IPS DF 6.9 (cell line): Measurements from ENCODE around the gene DPP6.

Experiments
- DNase-seq: peaks from one replicate; pipeline ENCODE4 v3.0.0-alpha.2; 2013; ENCODE audit warnings: low read depth, low spot score
- H3K27ac ChIP-seq: one replicate; pipeline ENCODE4 v1.5.1; 2013; ENCODE audit warnings: low read length, control low read depth
- H3K27me3 ChIP-seq: 2 replicates; pipeline ENCODE4 v1.6.1; 2013; ENCODE audit warnings: mild to moderate bottlenecking, low read length; ENCODE audit not compliant: control insufficient read depth, insufficient read depth
- H3K36me3 ChIP-seq: 2 replicates; pipeline ENCODE4 v1.6.1; 2013; ENCODE audit warnings: low read length; ENCODE audit not compliant: control insufficient read depth, insufficient read depth
- H3K4me1 ChIP-seq: 2 replicates; pipeline ENCODE4 v1.6.1; 2013; ENCODE audit warnings: low read length; ENCODE audit not compliant: control insufficient read depth, insufficient read depth
- H3K4me3 ChIP-seq: 2 replicates; pipeline ENCODE4 v1.5.1; 2013; ENCODE audit warnings: mild to moderate bottlenecking, low read length
- H3K9me3 ChIP-seq: 2 replicates; pipeline ENCODE4 v1.6.1; 2013; ENCODE audit warnings: low read length, inconsistent platforms; ENCODE audit not compliant: control insufficient read depth, insufficient read depth
- WGBS: extraction: QIAGEN DNeasy Blood & Tissue Kit; methylation state at CpG from one replicate; pipeline ENCODE4 v1.1.7; 2013; ENCODE audit warnings: mixed read lengths, missing lambda C conversion rate; ENCODE audit not compliant: insufficient read length, insufficient coverage; 5-methylcytosine and 5-hydroxymethylcytosine counted together

The DPP6 gene

DNA sequence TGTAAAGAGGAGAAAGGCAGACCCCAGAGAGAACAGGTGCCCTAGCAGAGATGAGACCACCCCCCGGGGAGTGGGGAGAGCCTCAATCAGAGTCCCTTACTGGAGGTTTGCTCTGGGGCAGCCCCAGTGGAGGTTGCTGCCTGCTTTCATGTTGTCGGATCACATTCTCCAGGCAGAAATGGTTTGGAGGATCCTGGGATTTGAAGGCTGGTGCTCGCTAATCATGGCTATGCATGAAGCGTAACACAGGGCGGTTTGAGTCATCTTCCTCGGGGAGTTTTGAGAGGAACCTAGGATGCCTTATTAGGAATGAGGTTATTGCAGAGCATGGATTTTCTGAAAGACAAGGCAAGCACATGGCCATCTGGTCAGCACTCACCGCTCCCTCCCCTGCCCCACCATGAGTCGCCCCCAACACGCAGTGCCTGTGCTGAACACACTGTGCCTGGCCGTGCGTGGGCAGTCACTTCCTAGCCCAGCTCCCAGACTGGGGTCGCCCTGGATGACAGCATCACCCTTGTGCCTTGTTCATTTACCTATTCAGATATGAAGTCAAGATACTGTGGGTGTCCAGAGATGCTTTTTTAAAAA lies 319.9 kb downstream of the DPP6 start:
- H3K4me3 ChIP-seq = no peak overlapping the region
- no CpG with 5 or more reads among the region's 12 CpGs for WGBS
- H3K4me1 ChIP-seq = peaks cover 4% of the 10 kb centered on the region
- no peaks in the 10 kb centered on the region for H3K9me3 ChIP-seq
- H3K36me3 ChIP-seq = no peaks in the 10 kb centered on the region
- DNase-seq = no peak
- no peaks in the 10 kb centered on the region for H3K27me3 ChIP-seq
- H3K27ac ChIP-seq = no peak overlapping the region

DNA sequence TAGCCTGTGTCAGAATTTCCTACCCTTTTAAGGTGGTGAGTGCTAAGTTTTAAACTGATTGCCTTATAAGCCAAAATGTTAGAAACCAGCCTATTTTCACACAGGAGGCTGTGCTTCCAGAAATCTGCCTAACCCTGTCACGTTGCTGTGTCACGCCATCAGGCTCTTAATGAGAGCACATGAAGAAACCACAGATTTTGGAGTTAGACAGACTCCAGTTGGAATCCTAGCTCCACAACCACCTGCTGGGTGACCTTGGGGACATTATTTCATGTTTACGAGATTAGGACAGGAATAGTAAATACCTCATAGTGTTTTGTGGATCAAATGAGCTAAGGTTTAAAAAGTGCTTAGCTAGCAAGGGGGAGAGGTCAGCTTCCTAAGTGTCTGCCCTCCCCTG lies 321.8 kb downstream of the DPP6 start:
- no peak for DNase-seq
- Histone ChIP-seq H3K4me1 (peaks cover 4% of the 10 kb centered on the region), H3K4me3 (no peak overlapping the region), H3K36me3 (no peaks in the 10 kb centered on the region), H3K27me3 (no peaks in the 10 kb centered on the region), H3K9me3 (no peaks in the 10 kb centered on the region), H3K27ac (no peak overlapping the region)
- WGBS = no CpG with 5 or more reads among the region's 3 CpGs

DNA sequence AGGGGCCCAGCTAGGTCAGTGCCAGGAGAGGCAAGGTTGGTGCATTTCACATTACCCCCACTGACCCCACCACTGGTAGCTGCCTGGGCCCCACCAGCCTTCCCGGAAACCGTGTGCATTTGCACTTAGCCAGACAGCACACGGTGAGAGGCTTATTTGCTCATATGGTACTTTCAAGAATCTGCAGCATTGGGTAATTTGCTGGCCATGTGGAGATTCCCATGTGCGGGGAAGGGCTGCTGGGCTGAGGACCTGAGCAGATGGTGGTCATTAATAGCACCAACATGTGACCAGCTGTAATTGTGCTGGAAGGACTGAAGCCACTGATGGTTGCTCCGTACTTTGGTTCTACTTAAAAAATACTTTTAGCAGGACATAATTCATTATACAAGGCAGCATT lies 323.8 kb downstream of the DPP6 start:
- Histone ChIP-seq H3K9me3 (no peaks in the 10 kb centered on the region), H3K4me3 (no peak overlapping the region), H3K36me3 (no peaks in the 10 kb centered on the region), H3K4me1 (peaks cover 4% of the 10 kb centered on the region), H3K27me3 (no peaks in the 10 kb centered on the region), H3K27ac (no peak overlapping the region)
- DNase-seq = no peak
- WGBS = no CpG with 5 or more reads among the region's 5 CpGs

DNA sequence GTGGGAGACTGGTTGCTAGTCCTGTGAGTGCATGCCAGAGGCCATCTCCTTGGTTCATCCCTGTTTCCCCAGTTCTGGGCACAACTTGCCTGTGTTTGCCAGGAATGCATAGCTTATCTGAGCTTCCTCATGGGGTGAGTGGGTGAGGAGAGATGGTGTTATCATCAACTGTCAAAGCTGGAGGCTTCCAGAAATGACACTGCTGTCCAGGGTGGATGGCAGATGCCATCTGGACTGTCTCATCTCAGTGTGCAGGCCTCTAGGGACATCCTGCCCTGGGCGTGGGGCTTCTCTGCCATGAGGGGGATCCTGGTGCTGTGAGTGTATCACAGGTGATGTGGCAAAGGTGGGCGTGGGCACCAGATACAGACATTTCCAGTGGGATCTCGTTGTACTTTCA lies 328.6 kb downstream of the DPP6 start:
- Histone ChIP-seq H3K4me3 (no peak overlapping the region), H3K4me1 (no peaks in the 10 kb centered on the region), H3K27ac (no peak overlapping the region), H3K9me3 (no peaks in the 10 kb centered on the region), H3K36me3 (no peaks in the 10 kb centered on the region), H3K27me3 (no peaks in the 10 kb centered on the region)
- no peak for DNase-seq
- no CpG with 5 or more reads among the region's 3 CpGs for WGBS

DNA sequence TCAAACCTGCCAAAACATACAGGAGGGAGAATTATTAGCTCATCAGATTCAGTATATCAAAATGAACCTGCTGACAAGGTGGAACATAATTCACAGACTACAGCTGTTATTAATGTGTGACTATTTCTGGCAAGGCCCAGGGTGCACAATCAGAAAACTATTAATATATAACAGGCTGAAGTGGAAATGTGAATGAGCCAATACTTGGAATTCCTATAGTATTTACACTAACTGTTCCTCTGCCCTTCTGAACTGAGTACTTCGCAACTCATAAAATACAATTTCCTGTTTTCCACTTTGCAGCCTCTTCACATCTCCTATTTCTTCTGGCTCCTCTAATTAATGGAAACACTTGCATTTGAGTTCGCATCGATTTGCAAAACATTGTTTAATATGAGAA lies 330.8 kb downstream of the DPP6 start:
- no peak for DNase-seq
- Histone ChIP-seq H3K36me3 (no peaks in the 10 kb centered on the region), H3K9me3 (no peaks in the 10 kb centered on the region), H3K27me3 (no peaks in the 10 kb centered on the region), H3K4me1 (no peaks in the 10 kb centered on the region), H3K27ac (no peak overlapping the region), H3K4me3 (no peak overlapping the region)
- WGBS = no CpG with 5 or more reads among the region's 3 CpGs

DNA sequence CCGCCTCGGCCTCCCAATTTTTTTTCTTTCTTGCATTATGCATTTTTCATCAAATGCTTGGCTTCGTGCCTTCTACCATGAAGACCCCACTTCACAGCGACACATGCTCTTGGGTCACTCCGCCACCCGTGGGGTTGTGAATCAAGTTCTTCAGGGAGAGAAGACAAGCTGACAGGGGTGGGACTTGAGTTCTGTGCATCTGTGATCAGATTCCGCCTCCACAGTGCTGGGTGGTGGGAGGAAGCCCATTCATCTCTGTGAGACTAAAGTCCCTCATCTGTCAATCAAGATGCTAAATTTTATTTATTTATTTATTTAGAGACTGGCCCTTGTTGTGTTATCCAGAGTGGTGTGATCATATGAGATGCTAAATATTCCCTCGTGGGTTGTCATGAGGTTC lies 333.0 kb downstream of the DPP6 start:
- no peak for DNase-seq
- WGBS = no CpG with 5 or more reads among the region's 8 CpGs
- H3K4me3 ChIP-seq = no peak overlapping the region

DNA sequence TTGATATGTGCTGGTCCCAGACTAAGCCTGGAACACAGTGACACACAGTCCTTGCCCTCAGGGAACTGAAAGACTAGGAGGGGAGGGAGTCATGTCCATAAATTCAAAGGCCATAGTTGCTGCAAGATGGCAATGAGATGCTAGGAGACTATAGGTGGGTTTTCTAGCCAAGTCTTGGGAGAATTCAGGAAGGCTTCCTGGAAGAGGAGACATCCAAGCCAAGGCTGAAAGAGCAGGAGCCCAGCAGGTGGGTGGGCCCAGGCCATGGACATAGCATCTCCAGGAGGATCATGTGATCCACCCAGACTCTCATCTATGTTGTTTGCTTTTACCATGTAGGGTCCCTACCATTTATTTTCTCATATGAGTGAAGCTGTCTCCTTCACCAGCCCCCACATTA lies 335.1 kb downstream of the DPP6 start:
- Histone ChIP-seq H3K9me3 (no peaks in the 10 kb centered on the region), H3K27ac (no peak overlapping the region), H3K4me1 (no peaks in the 10 kb centered on the region), H3K36me3 (no peaks in the 10 kb centered on the region), H3K27me3 (no peaks in the 10 kb centered on the region), H3K4me3 (no peak overlapping the region)
- no peak for DNase-seq

More for the DNA sequence above, 333.0 kb downstream of the DPP6 start:
- no peaks in the 10 kb centered on the region for H3K36me3 ChIP-seq
- H3K27me3 ChIP-seq = no peaks in the 10 kb centered on the region
- H3K9me3 ChIP-seq = no peaks in the 10 kb centered on the region
- H3K4me1 ChIP-seq = no peaks in the 10 kb centered on the region
- no peak overlapping the region for H3K27ac ChIP-seq

DNA sequence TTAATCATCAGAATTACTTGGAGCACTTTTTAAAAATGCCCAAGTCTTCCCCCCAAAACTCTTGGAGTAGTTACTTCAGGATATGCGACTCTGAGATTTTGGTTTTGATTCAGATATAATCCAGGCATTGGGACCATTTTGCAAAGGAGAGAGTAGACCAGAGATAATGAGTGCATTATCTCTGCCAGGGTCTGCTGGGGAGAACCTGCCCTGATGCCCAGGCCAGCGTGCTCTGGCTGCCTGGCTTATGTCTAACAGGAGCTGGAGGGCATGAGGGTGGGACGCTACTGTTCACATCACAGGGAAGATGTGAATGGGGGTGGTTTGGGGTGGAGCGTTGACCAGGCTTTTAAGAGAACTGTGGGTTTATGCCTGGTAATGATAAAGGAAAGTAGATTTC lies 336.2 kb downstream of the DPP6 start:
- WGBS = no CpG with 5 or more reads among the region's 4 CpGs
- H3K36me3 ChIP-seq = no peaks in the 10 kb centered on the region
- no peaks in the 10 kb centered on the region for H3K27me3 ChIP-seq
- H3K27ac ChIP-seq = no peak overlapping the region
- no peak for DNase-seq
- H3K4me1 ChIP-seq = no peaks in the 10 kb centered on the region
- H3K4me3 ChIP-seq = no peak overlapping the region
- H3K9me3 ChIP-seq = no peaks in the 10 kb centered on the region

DNA sequence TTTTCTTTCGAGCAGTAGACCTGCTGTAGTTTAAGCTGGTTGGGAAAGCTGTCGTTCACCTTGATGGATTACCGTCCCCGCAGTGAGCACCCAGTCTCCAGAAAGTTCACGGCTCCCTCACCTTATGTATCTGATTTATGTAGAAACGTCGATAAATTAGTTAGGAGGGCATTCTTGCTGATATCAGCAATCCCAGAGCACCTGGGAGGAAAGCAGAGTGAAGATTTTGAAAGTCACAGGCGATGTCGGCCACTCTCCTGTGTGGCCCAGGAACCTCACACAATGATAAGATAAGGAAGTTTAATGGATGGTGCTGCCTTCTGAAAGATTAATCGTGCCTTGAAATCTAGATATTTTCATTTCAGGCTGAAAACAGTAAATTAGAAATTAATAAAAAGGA lies 336.8 kb downstream of the DPP6 start:
- no peaks in the 10 kb centered on the region for H3K4me1 ChIP-seq
- no peak overlapping the region for H3K4me3 ChIP-seq
- no peaks in the 10 kb centered on the region for H3K27me3 ChIP-seq
- WGBS = no CpG with 5 or more reads among the region's 10 CpGs
- no peaks in the 10 kb centered on the region for H3K9me3 ChIP-seq
- DNase-seq = no peak
- H3K27ac ChIP-seq = no peak overlapping the region
- H3K36me3 ChIP-seq = no peaks in the 10 kb centered on the region

DNA sequence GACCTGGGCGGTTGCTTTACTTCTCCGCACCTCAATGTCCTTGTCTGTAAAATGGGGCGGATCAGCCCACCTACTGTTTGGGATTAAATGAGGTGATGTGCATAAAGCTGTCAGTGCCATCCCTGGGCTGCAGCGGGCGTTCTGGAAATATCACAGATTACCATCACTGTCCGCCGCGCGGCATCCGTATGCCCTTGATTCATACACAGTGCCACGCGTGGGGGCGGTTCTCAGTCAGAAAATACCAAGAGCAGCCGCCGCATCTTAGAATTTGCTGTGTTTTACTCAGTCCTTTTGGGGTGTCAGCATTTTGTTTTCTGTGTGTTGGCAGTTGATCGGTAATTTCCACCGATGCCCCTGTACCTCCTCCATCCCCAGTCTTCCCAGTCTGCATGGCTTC lies 338.8 kb downstream of the DPP6 start:
- WGBS = no CpG with 5 or more reads among the region's 17 CpGs
- Histone ChIP-seq H3K4me1 (no peaks in the 10 kb centered on the region), H3K36me3 (no peaks in the 10 kb centered on the region), H3K4me3 (no peak overlapping the region), H3K27me3 (no peaks in the 10 kb centered on the region), H3K9me3 (no peaks in the 10 kb centered on the region), H3K27ac (no peak overlapping the region)
- no peak for DNase-seq

DNA sequence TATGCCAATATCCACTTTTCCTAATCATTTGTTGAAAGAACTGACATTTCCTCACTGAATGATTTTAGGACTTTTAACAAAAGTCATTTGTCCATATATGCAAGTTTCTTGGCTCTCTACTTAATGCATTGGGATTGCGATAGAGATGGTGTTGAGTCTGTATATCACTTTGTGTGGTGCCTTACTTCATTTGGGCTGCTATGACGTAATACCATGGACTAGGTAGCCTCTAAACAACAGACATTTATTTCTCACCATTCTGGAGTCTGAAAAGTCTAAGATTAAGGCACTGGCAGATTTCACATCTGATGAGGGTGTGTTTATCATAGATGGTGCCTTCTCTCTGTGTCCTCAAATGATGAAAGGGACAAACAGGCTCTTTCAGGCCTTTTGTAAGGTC lies 342.6 kb downstream of the DPP6 start:
- DNase-seq = no peak
- no CpG with 5 or more reads among the region's 2 CpGs for WGBS

More for the DNA sequence above, 342.6 kb downstream of the DPP6 start:
- no peaks in the 10 kb centered on the region for H3K36me3 ChIP-seq
- no peaks in the 10 kb centered on the region for H3K4me1 ChIP-seq
- no peak overlapping the region for H3K27ac ChIP-seq
- H3K27me3 ChIP-seq = no peaks in the 10 kb centered on the region
- no peak overlapping the region for H3K4me3 ChIP-seq
- H3K9me3 ChIP-seq = no peaks in the 10 kb centered on the region
